Lung (tissue), 12 donors: ENCODE measurements around the gene CMKLR1. TPM values are rescaled to one million over a fixed set of nuclear protein-coding genes. Genes with fewer than 3 reads are reported as not detected.

Experiments
- ATAC-seq: fragments of 200-7000 bp; cut with Tn5 transposase; one replicate; pipeline ENCODE4 v1.9.1; 2020; ENCODE audit warnings: moderate number of reproducible peaks; ENCODE audit not compliant: insufficient read depth, low FRiP score
- DNase-seq, 3 donors: peaks; one replicate each; pipeline ENCODE4 v3.0.0-alpha.2; 2013 to 2017
- H3K27ac ChIP-seq, 2 donors: one replicate each; pipeline ENCODE4 v1.5.1; 2013; ENCODE audit warnings: mild to moderate bottlenecking in 2 of 2, moderate library complexity in 2 of 2, control low read depth in 1 of 2, inconsistent platforms in 1 of 2, low read depth in 1 of 2, low read length in 1 of 2
- H3K27me3 ChIP-seq, 3 donors: one replicate each; pipeline ENCODE4 v1.5.1; 2013; ENCODE audit warnings: low read length in 2 of 3; ENCODE audit not compliant: control insufficient read depth in 3 of 3, insufficient read depth in 3 of 3
- H3K36me3 ChIP-seq, 4 donors: one replicate each; pipeline ENCODE4 v1.5.1; 2013; ENCODE audit warnings: low read length in 4 of 4, mild to moderate bottlenecking in 1 of 4, moderate library complexity in 1 of 4; ENCODE audit not compliant: control insufficient read depth in 4 of 4, insufficient read depth in 4 of 4
- H3K4me1 ChIP-seq, 5 donors: one replicate each; pipeline ENCODE4 v1.5.1; 2013; ENCODE audit warnings: low read length in 5 of 5, mild to moderate bottlenecking in 2 of 5, moderate library complexity in 1 of 5; ENCODE audit not compliant: control insufficient read depth in 5 of 5, insufficient read depth in 5 of 5
- H3K4me3 ChIP-seq: one replicate; pipeline ENCODE4 v1.5.1; 2013; ENCODE audit warnings: mild to moderate bottlenecking, control low read depth, moderate library complexity
- H3K9ac ChIP-seq, 2 donors: one replicate each; pipeline ENCODE4 v1.5.1; 2013; ENCODE audit warnings: low read length in 2 of 2, control low read depth in 1 of 2; ENCODE audit not compliant: insufficient read depth in 1 of 2
- H3K9me3 ChIP-seq, 4 donors: one replicate each; pipeline ENCODE4 v1.5.1; 2013; ENCODE audit warnings: low read length in 3 of 4, mild to moderate bottlenecking in 1 of 4, moderate library complexity in 1 of 4; ENCODE audit not compliant: control insufficient read depth in 4 of 4, insufficient read depth in 3 of 4
- CTCF ChIP-seq: IDR thresholded peaks from 2 replicates; pipeline ENCODE4 v1.5.1; 2012; ENCODE audit warnings: mild to moderate bottlenecking; ENCODE audit errors: control extremely low read depth, extremely low read depth
- WGBS, 2 donors: extraction: QIAGEN DNeasy Blood & Tissue Kit; methylation state at CpG; one replicate each; pipeline ENCODE4 v1.1.7; 2013; 5-methylcytosine and 5-hydroxymethylcytosine counted together
- polyA plus RNA-seq, 2 donors: library from polyadenylated mRNA; stranded (reverse); fragments of 200-250 nt; gene quantifications; one replicate each; pipeline ENCODE4 v1.2.1, GENCODE V29; 2013
- total RNA-seq, 2 donors: library from RNA; depleted of rRNA in 1 of 2; stranded (reverse); fragments of >200 nt in 1 of 2; gene quantifications; one replicate each; pipeline ENCODE4 v1.2.1, GENCODE V29; 2014 to 2021
- donor health status: control.
- donor health status: control.
- donor health status: Bipolar disorder and iron deficiency.
- donor health status: healthy.
- donor health status: DM: yes; HTN: yes; CAD: no.

The CMKLR1 gene
- total and polyA plus RNA-seq, 4 donors: 4.4 to 20.5 (median 17.5) TPM

- no peaks in the 10 kb centered on the region for H3K9me3 ChIP-seq
- H3K4me3 ChIP-seq: no peak overlapping the region
- peaks cover 0 to 3% (median 0%) of the 10 kb centered on the region in 3 donors for H3K27me3 ChIP-seq
- H3K9ac ChIP-seq: no peak overlapping the region
- H3K36me3 ChIP-seq: no peaks in the 10 kb centered on the region
- H3K4me1 ChIP-seq: peaks cover 0 to 2% (median 0%) of the 10 kb centered on the region in 5 donors
- TF ChIP-seq CTCF: no peak
- ATAC-seq (no peak), DNase-seq (no peak)
- H3K27ac ChIP-seq: no peak overlapping the region
Measured at GRCh38 chr12:108365324-108365723, 26.2 kb upstream of the CMKLR1 start.

- H3K9ac ChIP-seq: no peak overlapping the region
- H3K27ac ChIP-seq: no peak overlapping the region
- H3K4me1 ChIP-seq: peaks cover 0 to 2% (median 0%) of the 10 kb centered on the region in 5 donors
- DNase-seq (no peak), ATAC-seq (no peak)
- H3K36me3 ChIP-seq: no peaks in the 10 kb centered on the region
- no peak overlapping the region for H3K4me3 ChIP-seq
- H3K27me3 ChIP-seq: peaks cover 0 to 3% (median 0%) of the 10 kb centered on the region in 3 donors
- no peaks in the 10 kb centered on the region for H3K9me3 ChIP-seq
- TF ChIP-seq CTCF: no peak
- 88 to 92% methylated on average over 3 of the region's 3 CpGs for WGBS, 2 donors
Measured at GRCh38 chr12:108364879-108365278, 25.8 kb upstream of the CMKLR1 start.

DNA sequence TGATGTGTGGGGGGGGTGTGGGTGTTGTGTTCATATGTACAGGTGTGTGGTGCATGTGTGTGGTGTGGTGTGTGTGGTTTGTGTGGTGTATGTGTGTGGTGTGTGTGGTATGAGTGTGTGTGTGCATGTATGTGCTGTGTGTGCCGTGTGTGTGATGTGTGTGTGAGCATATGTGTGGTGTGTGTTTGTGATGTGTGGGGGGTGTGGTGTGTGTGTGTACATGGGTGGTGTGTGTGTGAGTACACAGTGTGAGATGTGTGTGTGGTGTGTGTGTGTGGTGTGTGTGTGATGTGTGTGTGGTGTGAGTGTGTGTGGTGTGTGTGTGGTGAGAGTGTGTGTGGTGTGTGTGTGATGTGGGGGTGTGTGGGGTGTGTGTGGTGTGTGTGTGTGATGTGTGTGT, 24.5 kb upstream of the CMKLR1 start:
- TF ChIP-seq CTCF: no peak
- no peaks in the 10 kb centered on the region for H3K9me3 ChIP-seq
- no peak overlapping the region for H3K27ac ChIP-seq
- 33 to 92% methylated on average over 1 of the region's 1 CpG for WGBS, 2 donors
- DNase-seq (no peak), ATAC-seq (no peak)
- peaks cover 0 to 3% (median 0%) of the 10 kb centered on the region in 3 donors for H3K27me3 ChIP-seq
- H3K36me3 ChIP-seq: no peaks in the 10 kb centered on the region
- H3K4me3 ChIP-seq: no peak overlapping the region
- peaks cover 0 to 2% (median 0%) of the 10 kb centered on the region in 5 donors for H3K4me1 ChIP-seq
- no peak overlapping the region for H3K9ac ChIP-seq

GRCh38 chr12:108363165-108363564, 24.1 kb upstream of the CMKLR1 start:
- no peaks in the 10 kb centered on the region for H3K9me3 ChIP-seq
- H3K36me3 ChIP-seq: no peaks in the 10 kb centered on the region
- WGBS, 2 donors: 90 to 96% methylated on average over 11 of the region's 11 CpGs
- H3K27ac ChIP-seq: no peak overlapping the region
- no peak for TF ChIP-seq CTCF
- DNase-seq: no peak
- no peak overlapping the region for H3K4me3 ChIP-seq
- peaks cover 0 to 2% (median 0%) of the 10 kb centered on the region in 5 donors for H3K4me1 ChIP-seq
- peaks cover 0 to 3% (median 0%) of the 10 kb centered on the region in 3 donors for H3K27me3 ChIP-seq
- ATAC-seq: no peak
- H3K9ac ChIP-seq: no peak overlapping the region
